GM10266 (cell line): ENCODE data around the gene FETUB.

ENCODE experiments used
- DNase-seq: peaks from one replicate; pipeline ENCODE4 v3.0.0; 2012; ENCODE audit errors: extremely low spot score
- CTCF ChIP-seq: IDR thresholded peaks from 2 replicates; pipeline ENCODE4 v1.5.1; 2012; ENCODE audit warnings: mild to moderate bottlenecking, low read depth; ENCODE audit not compliant: control insufficient read depth, insufficient read depth; ENCODE audit errors: missing control alignments

FETUB gene

DNA sequence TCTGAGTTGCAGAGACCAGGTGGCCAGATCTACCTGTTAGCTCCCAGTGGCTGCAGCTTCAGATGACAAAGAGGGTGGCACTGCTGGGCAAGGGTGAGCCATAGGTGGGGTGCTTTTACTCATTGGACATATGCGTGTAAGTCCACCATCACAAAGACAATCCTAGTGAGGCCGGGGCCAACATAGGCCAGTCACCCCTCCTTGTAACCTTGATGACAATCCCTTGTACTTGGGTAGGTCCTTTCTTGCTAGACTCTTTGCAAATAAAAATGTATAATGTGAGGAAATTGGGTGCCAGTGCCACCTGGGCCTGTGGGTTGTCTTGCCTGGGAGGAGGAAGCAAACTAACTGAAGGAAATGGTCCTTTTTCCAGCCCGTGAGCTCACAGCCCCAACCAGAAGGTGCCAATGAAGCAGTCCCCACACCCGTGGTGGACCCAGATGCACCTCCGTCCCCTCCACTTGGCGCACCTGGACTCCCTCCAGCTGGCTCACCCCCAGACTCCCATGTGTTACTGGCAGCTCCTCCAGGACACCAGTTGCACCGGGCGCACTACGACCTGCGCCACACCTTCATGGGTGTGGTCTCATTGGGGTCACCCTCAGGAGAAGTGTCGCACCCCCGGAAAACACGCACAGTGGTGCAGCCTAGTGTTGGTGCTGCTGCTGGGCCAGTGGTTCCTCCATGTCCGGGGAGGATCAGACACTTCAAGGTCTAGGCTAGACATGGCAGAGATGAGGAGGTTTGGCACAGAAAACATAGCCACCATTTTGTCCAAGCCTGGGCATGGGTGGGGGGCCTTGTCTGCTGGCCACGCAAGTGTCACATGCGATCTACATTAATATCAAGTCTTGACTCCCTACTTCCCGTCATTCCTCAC is 19.7 kb upstream of the FETUB start:
- TF ChIP-seq CTCF = no peak
- DNase-seq = no peak

DNA sequence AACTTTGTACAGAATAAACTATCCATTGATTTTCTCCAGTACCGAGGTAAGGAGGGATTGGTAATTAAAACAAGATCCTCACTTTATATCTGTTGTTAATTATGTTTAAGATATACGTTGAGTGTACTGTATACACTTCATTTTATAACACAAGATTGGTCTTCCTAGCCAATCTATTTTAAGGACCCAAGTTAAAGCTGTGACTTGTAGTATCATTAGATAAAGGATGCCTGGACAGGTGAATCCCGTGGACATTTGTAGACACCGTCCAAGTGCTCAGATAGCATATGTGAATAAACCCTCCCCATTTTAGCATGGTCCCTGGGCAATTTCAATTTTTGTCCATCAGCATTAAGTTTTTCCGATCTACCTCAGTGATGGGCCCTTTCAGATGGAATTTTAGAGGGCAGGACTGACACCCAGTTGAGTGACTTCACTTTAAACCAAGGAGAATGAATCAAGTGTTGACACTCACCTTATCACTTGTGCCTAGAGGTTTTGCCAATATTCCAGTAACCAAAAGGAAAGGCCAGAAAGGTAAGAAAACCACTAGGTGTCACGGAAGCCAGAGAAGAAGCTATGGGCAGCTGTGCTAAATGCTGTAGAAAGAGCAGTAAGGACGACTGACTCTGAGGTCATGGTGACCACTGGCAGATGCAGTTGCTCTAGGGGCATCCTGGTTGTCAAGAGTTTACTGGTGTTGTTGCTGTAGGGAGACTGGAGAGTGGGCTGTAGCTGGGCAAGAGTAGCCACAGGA is 18.1 kb upstream of the FETUB start:
- DNase-seq = no peak
- no peak for TF ChIP-seq CTCF

GRCh38 chr3:186622651-186623310 is 17.4 kb upstream of the FETUB start:
- DNase-seq = no peak
- TF ChIP-seq CTCF = no peak

- DNase-seq = no peak
- TF ChIP-seq CTCF = no peak
Measured at GRCh38 chr3:186624598-186624997, 15.6 kb upstream of the FETUB start.

GRCh38 chr3:186625600-186626042 is 14.6 kb upstream of the FETUB start:
- no peak for DNase-seq
- no peak for TF ChIP-seq CTCF

- DNase-seq = no peak
- TF ChIP-seq CTCF = no peak
Measured at GRCh38 chr3:186626254-186626847, 13.8 kb upstream of the FETUB start.
